Testis (tissue), 3 donors: ENCODE measurements around the gene P2RX3. TPM values are rescaled to one million over a fixed set of nuclear protein-coding genes. Genes with fewer than 3 reads are reported as not detected.

Source experiments
- DNase-seq: peaks from one replicate; pipeline ENCODE4 v3.0.0-alpha.2; 2019
- H3K27ac ChIP-seq, 2 donors: fragments of 200-600 bp; sonication (generic); one replicate each; pipeline ENCODE4 v1.5.1; 2019
- H3K27me3 ChIP-seq: fragments of 200-600 bp; sonication (generic); one replicate; pipeline ENCODE4 v1.5.1; 2019
- H3K36me3 ChIP-seq: fragments of 200-600 bp; sonication (generic); one replicate; pipeline ENCODE4 v1.5.1; 2017; ENCODE audit warnings: low read depth; ENCODE audit errors: missing control alignments
- H3K4me1 ChIP-seq: fragments of 200-600 bp; sonication (generic); one replicate; pipeline ENCODE4 v1.5.1; 2019
- H3K4me3 ChIP-seq, 2 donors: fragments of 200-600 bp; sonication (generic); one replicate each; pipeline ENCODE4 v1.5.1; 2017 to 2019
- H3K9me3 ChIP-seq: fragments of 200-600 bp; sonication (generic); one replicate; pipeline ENCODE4 v1.5.1; 2017
- CTCF ChIP-seq, 3 experiments: fragments of 450-650 bp in 2 of 3; fragments of 200-600 bp in 1 of 3; sonication (generic) in 1 of 3; IDR thresholded peaks; one replicate each; pipeline ENCODE4 v1.5.1; 2016 to 2019; ENCODE audit warnings: antibody characterized with exemption in 3 of 3, mild to moderate bottlenecking in 2 of 3, moderate library complexity in 1 of 3
- POLR2A ChIP-seq: fragments of 450-650 bp; IDR thresholded peaks from one replicate; pipeline ENCODE4 v1.6.1; 2017; ENCODE audit warnings: antibody characterized with exemption, mild to moderate bottlenecking, moderate library complexity
- WGBS, 2 donors: methylation state at CpG; one replicate each; pipeline ENCODE4 v1.1.5; 2018; 5-methylcytosine and 5-hydroxymethylcytosine counted together
- intact Hi-C: fragments of 100-400 bp; cut with DNase I; formaldehyde crosslinking; loops from one replicate; pipeline ENCODE4 v1.15.1; 2023; ENCODE audit warnings: low total_unique reads
- polyA plus RNA-seq: library from polyadenylated mRNA; stranded (reverse); fragments of 350-450 nt; fragmentation: Illumina TruSeq; extraction: RNeasy Lipid Tissue Mini Kit (QIAGEN cat#74804); gene quantifications from one replicate; pipeline ENCODE4 v1.2.3, GENCODE V29; 2014; ENCODE audit warnings: low read depth, low replicate concordance; ENCODE audit not compliant: insufficient read depth
- total RNA-seq, 2 donors: library from RNA; depleted of rRNA; stranded (reverse); fragments of >200 nt; gene quantifications; one replicate each; pipeline ENCODE4 v1.2.3, GENCODE V29; 2016

P2RX3 gene
- total and polyA plus RNA-seq, 3 donors from 2014 or later, result 2.5 to 8.5 (median 3.3) TPM

- Histone ChIP-seq H3K27me3 (no peaks in the 10 kb centered on the region), H3K9me3 (no peaks in the 10 kb centered on the region), H3K4me1 (no peaks in the 10 kb centered on the region), H3K36me3 (no peaks in the 10 kb centered on the region), H3K4me3 (no peak overlapping the region), H3K27ac (no peak overlapping the region)
- TF ChIP-seq POLR2A (no peak), CTCF (IDR thresholded peaks at IDR 0.05) (no peak)
- no peak for DNase-seq
- intact Hi-C loops, result no loop called here
- 85 to 89% methylated on average over 2 of the region's 2 CpGs for WGBS, 2 donors
Measured at GRCh38 chr11:57375490-57375889, 37.3 kb downstream of the P2RX3 start.

DNA sequence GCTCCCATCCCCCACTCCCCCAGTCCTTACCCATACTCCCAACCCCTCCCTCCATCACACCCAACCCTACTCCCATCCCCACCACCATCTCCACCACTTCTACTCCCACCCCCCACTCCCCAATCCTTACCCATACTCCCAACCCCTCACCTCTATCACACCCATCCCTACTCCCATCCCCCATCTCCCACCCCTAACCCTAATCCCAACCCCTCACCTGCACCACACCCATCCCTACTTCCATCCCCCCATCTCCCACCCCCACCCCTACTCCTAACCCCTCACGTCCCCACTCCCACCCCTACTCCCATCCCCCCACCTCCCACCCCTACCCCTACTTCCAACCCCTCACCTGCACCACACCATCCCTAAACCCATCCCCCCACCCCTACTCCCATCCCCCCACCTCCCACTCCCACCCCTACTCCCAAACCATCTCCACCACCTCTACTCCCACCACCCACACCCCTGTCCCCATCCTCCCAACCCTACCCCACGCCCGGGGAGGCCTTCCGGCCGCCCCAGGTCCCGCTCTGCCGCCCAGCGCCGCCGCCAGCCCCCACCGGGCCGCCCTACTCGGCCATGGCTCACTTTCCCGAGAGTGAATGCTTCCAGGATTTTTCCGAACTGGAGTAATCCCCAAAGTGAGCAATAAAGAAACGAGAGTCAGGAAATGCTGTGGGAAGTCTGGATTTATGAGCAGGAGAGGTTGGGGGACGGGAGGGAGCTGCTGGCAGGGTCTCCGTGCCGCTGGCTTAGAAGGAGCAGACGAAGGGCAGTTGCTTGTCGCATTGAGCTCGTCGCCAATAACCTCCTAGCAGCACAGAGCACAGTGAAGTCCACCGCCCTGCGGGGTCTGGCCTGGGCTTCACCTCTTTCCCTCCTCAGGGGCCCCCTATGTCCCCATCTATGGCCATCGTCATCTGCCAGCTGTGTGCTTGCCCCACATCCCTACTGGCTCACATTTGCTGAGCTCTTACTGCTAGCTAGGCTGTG lies 38.2 kb downstream of the P2RX3 start:
- H3K36me3 ChIP-seq, result no peaks in the 10 kb centered on the region
- no peaks in the 10 kb centered on the region for H3K4me1 ChIP-seq
- H3K9me3 ChIP-seq, result no peaks in the 10 kb centered on the region
- DNase-seq, result no peak
- no peak for TF ChIP-seq POLR2A
- TF ChIP-seq CTCF (IDR thresholded peaks at IDR 0.05), result no peak
- intact Hi-C loops, result no loop called here
- no peak overlapping the region for H3K4me3 ChIP-seq
- H3K27ac ChIP-seq, result no peak overlapping the region
- no peaks in the 10 kb centered on the region for H3K27me3 ChIP-seq
- WGBS, 2 donors, result 41 to 48% methylated on average over 17 to 23 of the region's 26 CpGs

- no peaks in the 10 kb centered on the region for H3K36me3 ChIP-seq
- WGBS, 2 donors, result 58 to 61% methylated on average over 5 of the region's 5 CpGs
- H3K4me1 ChIP-seq, result no peaks in the 10 kb centered on the region
- TF ChIP-seq POLR2A (no peak), CTCF (IDR thresholded peaks at IDR 0.05) (no peak)
- H3K27me3 ChIP-seq, result no peaks in the 10 kb centered on the region
- no peak overlapping the region for H3K4me3 ChIP-seq
- no peak overlapping the region for H3K27ac ChIP-seq
- intact Hi-C loops, result no loop called here
- no peak for DNase-seq
- H3K9me3 ChIP-seq, result no peaks in the 10 kb centered on the region
Measured at GRCh38 chr11:57377107-57377506, 39.0 kb downstream of the P2RX3 start.

GRCh38 chr11:57378186-57378585 lies 40.0 kb downstream of the P2RX3 start:
- DNase-seq, result no peak
- TF ChIP-seq POLR2A (no peak), CTCF (IDR thresholded peaks at IDR 0.05) (no peak)
- H3K36me3 ChIP-seq, result no peaks in the 10 kb centered on the region
- no peaks in the 10 kb centered on the region for H3K9me3 ChIP-seq
- H3K4me3 ChIP-seq, result no peak overlapping the region
- H3K27me3 ChIP-seq, result no peaks in the 10 kb centered on the region
- intact Hi-C loops, result no loop called here
- no peak overlapping the region for H3K27ac ChIP-seq
- H3K4me1 ChIP-seq, result no peaks in the 10 kb centered on the region
